ENCODE measurements around the gene OPRD1.

The OPRD1 gene

GRCh38 chr1:28883242-28883616, 71.3 kb downstream of the OPRD1 start:
- no peak for DNase-seq (ENCODE audit: low read depth in 2 of 2)

GRCh38 chr1:28885472-28885877, 73.5 kb downstream of the OPRD1 start:
- DNase-seq (ENCODE audit: low read depth in 2 of 2), result no peak

- DNase-seq (ENCODE audit: low read depth in 2 of 2), result no peak
Observed at GRCh38 chr1:28885977-28886730, 74.2 kb downstream of the OPRD1 start.

GRCh38 chr1:28886731-28887418, 74.9 kb downstream of the OPRD1 start:
- DNase-seq (ENCODE audit: low read depth in 2 of 2), result peak; percentile 75 to 80

- DNase-seq (ENCODE audit: low read depth in 2 of 2), result peak in 1 of 2 donors; percentile 38
Observed at GRCh38 chr1:28887419-28887834, 75.5 kb downstream of the OPRD1 start.

- DNase-seq (ENCODE audit: low read depth in 2 of 2), result no peak
Observed at GRCh38 chr1:28887835-28888682, 76.1 kb downstream of the OPRD1 start.

- no peak for DNase-seq (ENCODE audit: low read depth in 2 of 2)
Observed at GRCh38 chr1:28888915-28889314, 76.9 kb downstream of the OPRD1 start.

- DNase-seq (ENCODE audit: low read depth in 2 of 2), result no peak
Observed at GRCh38 chr1:28889357-28889756, 77.4 kb downstream of the OPRD1 start.

GRCh38 chr1:28890435-28890834, 78.5 kb downstream of the OPRD1 start:
- no peak for DNase-seq (ENCODE audit: low read depth in 2 of 2)

- DNase-seq (ENCODE audit: low read depth in 2 of 2), result no peak
Observed at GRCh38 chr1:28890836-28891235, 78.9 kb downstream of the OPRD1 start.

GRCh38 chr1:28891256-28891655, 79.3 kb downstream of the OPRD1 start:
- no peak for DNase-seq (ENCODE audit: low read depth in 2 of 2)

GRCh38 chr1:28893403-28894102, 81.6 kb downstream of the OPRD1 start:
- DNase-seq (ENCODE audit: low read depth in 2 of 2), result no peak

GRCh38 chr1:28894785-28895184, 82.8 kb downstream of the OPRD1 start:
- DNase-seq (ENCODE audit: low read depth in 2 of 2), result no peak

GRCh38 chr1:28895896-28896608, 84.1 kb downstream of the OPRD1 start:
- DNase-seq (ENCODE audit: low read depth in 2 of 2), result no peak

GRCh38 chr1:28896609-28896986, 84.6 kb downstream of the OPRD1 start:
- no peak for DNase-seq (ENCODE audit: low read depth in 2 of 2)

- no peak for DNase-seq (ENCODE audit: low read depth in 2 of 2)
Observed at GRCh38 chr1:28897789-28898188, 85.8 kb downstream of the OPRD1 start.

GRCh38 chr1:28898405-28898881, 86.5 kb downstream of the OPRD1 start:
- no peak for DNase-seq (ENCODE audit: low read depth in 2 of 2)

- no peak for DNase-seq (ENCODE audit: low read depth in 2 of 2)
Observed at GRCh38 chr1:28899267-28899666, 87.3 kb downstream of the OPRD1 start.

- DNase-seq (ENCODE audit: low read depth in 2 of 2), result no peak
Observed at GRCh38 chr1:28900562-28900961, 88.6 kb downstream of the OPRD1 start.

GRCh38 chr1:28902738-28903137, 90.8 kb downstream of the OPRD1 start:
- no peak for DNase-seq (ENCODE audit: low read depth in 2 of 2)

Measured in stimulated activated CD8-positive, alpha-beta memory T cell treated with anti-CD3 and anti-CD28 coated beads, Interleukin-15, amount 100 ng/mL, for 4 hours (primary cell).